T-helper 17 cell (primary cell): ENCODE results near the gene HDDC3. TPM values are rescaled to one million over a fixed set of nuclear protein-coding genes. Genes with fewer than 3 reads are reported as not detected.

Experiments
- ATAC-seq: fragments of 150-1000 bp; cut with Tn5 transposase; 2 replicates; pipeline ENCODE4 v1.10.0; 2021; ENCODE audit warnings: mild to moderate bottlenecking, moderate library complexity
- DNase-seq, 3 donors: peaks; one replicate each; pipeline versions ENCODE4 v3.0.0 to v3.0.0-alpha.2; 2020 to 2021
- H3K9me3 ChIP-seq: one replicate; pipeline ENCODE4 v1.7.0; 2013; ENCODE audit warnings: low read length, mild to moderate bottlenecking; ENCODE audit not compliant: control insufficient read depth, poor library complexity, severe bottlenecking
- H3K27ac Mint-ChIP-seq: one replicate; pipeline ENCODE4 v1.8.0; 2022; ENCODE audit warnings: mild to moderate bottlenecking, moderate library complexity, mixed read lengths
- H3K27me3 Mint-ChIP-seq: one replicate; pipeline ENCODE4 v1.8.0; 2022; ENCODE audit warnings: mixed read lengths
- H3K36me3 Mint-ChIP-seq: one replicate; pipeline ENCODE4 v1.8.0; 2022; ENCODE audit warnings: low read depth, mixed read lengths
- H3K4me1 Mint-ChIP-seq: one replicate; pipeline ENCODE4 v1.8.0; 2022; ENCODE audit warnings: mild to moderate bottlenecking, mixed read lengths
- H3K4me3 Mint-ChIP-seq: one replicate; pipeline ENCODE4 v1.8.0; 2022; ENCODE audit warnings: mild to moderate bottlenecking, moderate library complexity, mixed read lengths
- total RNA-seq, 4 donors: library from RNA in 2 of 4; stranded (reverse) in 2 of 4; gene quantifications; one replicate each; pipeline ENCODE4 v1.2.3 and lab custom pipeline; 2022 to 2026

The HDDC3 gene
- total RNA-seq, 2 donors from 2014 or later = 11.1 to 12.9 TPM

GRCh38 chr15:90892498-90893174 lies 39.7 kb downstream of the HDDC3 start:
- H3K4me3 Mint-ChIP-seq = no peak overlapping the region
- peaks cover 5% of the 10 kb centered on the region for H3K4me1 Mint-ChIP-seq
- ATAC-seq = no peak
- no peaks in the 10 kb centered on the region for H3K9me3 ChIP-seq
- H3K27me3 Mint-ChIP-seq = peaks cover 1% of the 10 kb centered on the region
- DNase-seq = no peak
- no peaks in the 10 kb centered on the region for H3K36me3 Mint-ChIP-seq
- no peak overlapping the region for H3K27ac Mint-ChIP-seq

GRCh38 chr15:90892023-90892422 lies 40.3 kb downstream of the HDDC3 start:
- Mint-ChIP-seq H3K27ac (no peak overlapping the region), H3K36me3 (no peaks in the 10 kb centered on the region)

GRCh38 chr15:90891346-90891949 lies 40.9 kb downstream of the HDDC3 start:
- Mint-ChIP-seq H3K27me3 (peaks cover 5% of the 10 kb centered on the region), H3K4me1 (peaks cover 5% of the 10 kb centered on the region), H3K4me3 (no peak overlapping the region), H3K27ac (no peak overlapping the region), H3K36me3 (no peaks in the 10 kb centered on the region)
- H3K9me3 ChIP-seq = no peaks in the 10 kb centered on the region
- ATAC-seq = no peak
- no peak for DNase-seq

More at GRCh38 chr15:90892023-90892422, 40.3 kb downstream of the HDDC3 start:
- DNase-seq = no peak
- no peaks in the 10 kb centered on the region for H3K9me3 ChIP-seq
- Mint-ChIP-seq H3K27me3 (peaks cover 5% of the 10 kb centered on the region), H3K4me3 (no peak overlapping the region), H3K4me1 (peaks cover 5% of the 10 kb centered on the region)
- no peak for ATAC-seq

GRCh38 chr15:90890839-90891238 lies 41.5 kb downstream of the HDDC3 start:
- Mint-ChIP-seq H3K4me1 (peaks cover 8% of the 10 kb centered on the region), H3K27me3 (peaks cover 5% of the 10 kb centered on the region), H3K36me3 (no peaks in the 10 kb centered on the region), H3K27ac (no peak overlapping the region), H3K4me3 (no peak overlapping the region)
- ATAC-seq (no peak), DNase-seq (no peak)
- no peaks in the 10 kb centered on the region for H3K9me3 ChIP-seq

GRCh38 chr15:90889736-90890456 lies 42.5 kb downstream of the HDDC3 start:
- peaks cover 5% of the 10 kb centered on the region for H3K27me3 Mint-ChIP-seq
- H3K9me3 ChIP-seq = no peaks in the 10 kb centered on the region
- H3K27ac Mint-ChIP-seq = no peak overlapping the region
- DNase-seq (no peak), ATAC-seq (no peak)
- H3K4me1 Mint-ChIP-seq = peaks cover 7% of the 10 kb centered on the region
- H3K4me3 Mint-ChIP-seq = no peak overlapping the region
- H3K36me3 Mint-ChIP-seq = no peaks in the 10 kb centered on the region

- H3K4me1 Mint-ChIP-seq = peaks cover 9% of the 10 kb centered on the region
- H3K36me3 Mint-ChIP-seq = no peaks in the 10 kb centered on the region
- H3K4me3 Mint-ChIP-seq = no peak overlapping the region
- H3K9me3 ChIP-seq = no peaks in the 10 kb centered on the region
- DNase-seq (no peak), ATAC-seq (no peak)
- peaks cover 5% of the 10 kb centered on the region for H3K27me3 Mint-ChIP-seq
- no peak overlapping the region for H3K27ac Mint-ChIP-seq
Measured at GRCh38 chr15:90889313-90889730, 43.0 kb downstream of the HDDC3 start.

GRCh38 chr15:90887037-90887481 lies 45.3 kb downstream of the HDDC3 start:
- H3K9me3 ChIP-seq = no peaks in the 10 kb centered on the region
- peaks cover 5% of the 10 kb centered on the region for H3K27me3 Mint-ChIP-seq
- no peak for DNase-seq
- peaks cover 9% of the 10 kb centered on the region for H3K4me1 Mint-ChIP-seq
- no peaks in the 10 kb centered on the region for H3K36me3 Mint-ChIP-seq
- no peak overlapping the region for H3K4me3 Mint-ChIP-seq
- ATAC-seq = no peak
- no peak overlapping the region for H3K27ac Mint-ChIP-seq

GRCh38 chr15:90886291-90886614 lies 46.1 kb downstream of the HDDC3 start:
- peaks cover 5% of the 10 kb centered on the region for H3K27me3 Mint-ChIP-seq
- H3K36me3 Mint-ChIP-seq = no peaks in the 10 kb centered on the region
- peak overlapping the region; percentile 43 for H3K4me3 Mint-ChIP-seq
- peaks cover 9% of the 10 kb centered on the region for H3K4me1 Mint-ChIP-seq
- H3K27ac Mint-ChIP-seq = no peak overlapping the region
- no peak for DNase-seq
- ATAC-seq = no peak
- no peaks in the 10 kb centered on the region for H3K9me3 ChIP-seq

- Mint-ChIP-seq H3K4me3 (peak overlapping the region; percentile 81), H3K27ac (peak overlapping the region; percentile 39), H3K4me1 (peaks cover 9% of the 10 kb centered on the region), H3K36me3 (no peaks in the 10 kb centered on the region), H3K27me3 (peaks cover 5% of the 10 kb centered on the region)
- peak; percentile 55 for ATAC-seq
- H3K9me3 ChIP-seq = no peaks in the 10 kb centered on the region
- peak; percentile 57 to 75 (median 71) for DNase-seq
Measured at GRCh38 chr15:90885432-90886290, 46.7 kb downstream of the HDDC3 start.

GRCh38 chr15:90884719-90885431 lies 47.5 kb downstream of the HDDC3 start:
- no peak for DNase-seq
- peak overlapping the region; percentile 81 for H3K4me3 Mint-ChIP-seq
- H3K27me3 Mint-ChIP-seq = peaks cover 5% of the 10 kb centered on the region
- no peaks in the 10 kb centered on the region for H3K36me3 Mint-ChIP-seq
- no peaks in the 10 kb centered on the region for H3K9me3 ChIP-seq
- ATAC-seq = no peak
- H3K4me1 Mint-ChIP-seq = peaks cover 9% of the 10 kb centered on the region
- H3K27ac Mint-ChIP-seq = peak overlapping the region; percentile 39

GRCh38 chr15:90883976-90884718 lies 48.2 kb downstream of the HDDC3 start, which contains the start of gene FES:
FES (plus strand) TSS chr15:90884504; CDS start chr15:90885046, 542 bp downstream.
- no peaks in the 10 kb centered on the region for H3K36me3 Mint-ChIP-seq
- peaks cover 9% of the 10 kb centered on the region for H3K4me1 Mint-ChIP-seq
- peak within 1 kb of the TSS; percentile 81 for H3K27ac Mint-ChIP-seq
- peaks cover 5% of the 10 kb centered on the region for H3K27me3 Mint-ChIP-seq
- DNase-seq (no peak), ATAC-seq (peak; percentile 18)
- peak within 1 kb of the TSS; percentile 81 for H3K4me3 Mint-ChIP-seq
- no peaks in the 10 kb centered on the region for H3K9me3 ChIP-seq

- Mint-ChIP-seq H3K4me1 (peaks cover 9% of the 10 kb centered on the region), H3K27ac (peak overlapping the region; percentile 81), H3K27me3 (peaks cover 5% of the 10 kb centered on the region), H3K4me3 (peak overlapping the region; percentile 15), H3K36me3 (no peaks in the 10 kb centered on the region)
- ATAC-seq (peak; percentile 10), DNase-seq (no peak)
- H3K9me3 ChIP-seq = no peaks in the 10 kb centered on the region
Measured at GRCh38 chr15:90883526-90883975, 48.8 kb downstream of the HDDC3 start.
